Middle frontal gyrus (tissue), 1 donor: ENCODE measurements around the gene NOC4L.
"Not testable (repeated sequence)": the region's sequence is repeated elsewhere in the genome, so short reads cannot be mapped to it uniquely, and the experiment has no call there.

ENCODE experiments used
- DNase-seq: peaks from one replicate; pipeline ENCODE4 v3.0.0-alpha.2; 2015; ENCODE audit warnings: low spot score; ENCODE audit errors: extremely low spot score

NOC4L gene

DNA sequence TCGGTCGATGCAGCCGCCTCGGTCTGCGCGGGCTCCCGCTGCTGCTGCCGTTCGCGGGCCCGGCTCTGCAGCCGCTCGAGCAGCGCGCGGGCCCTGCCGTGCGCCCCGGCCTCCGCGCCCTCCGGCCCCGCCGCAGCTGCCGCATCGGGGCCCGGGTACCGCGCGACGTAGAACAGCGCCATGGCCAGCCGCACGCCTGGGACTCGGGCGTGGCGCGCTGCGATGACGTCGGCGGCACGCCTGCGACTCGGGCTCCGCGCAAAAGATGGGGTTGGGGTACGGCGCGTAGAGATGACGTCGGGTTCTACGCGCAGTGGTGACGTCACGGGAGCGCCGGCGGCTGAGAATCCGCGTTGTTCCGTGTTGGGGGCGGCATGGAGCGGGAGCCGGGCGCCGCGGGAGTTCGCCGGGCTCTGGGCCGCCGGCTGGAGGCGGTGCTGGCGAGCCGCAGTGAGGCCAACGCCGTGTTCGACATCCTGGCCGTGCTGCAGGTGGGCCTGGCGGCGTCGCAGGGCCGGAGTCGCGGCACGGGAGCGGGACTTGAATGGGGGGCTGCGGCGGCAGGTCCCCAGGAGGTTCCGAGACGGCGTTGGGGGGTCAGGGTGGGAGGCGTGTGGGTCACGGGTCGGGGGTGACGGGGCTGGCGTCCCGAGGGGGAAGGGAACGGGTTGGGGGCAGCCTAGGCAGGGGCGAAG is at the start of gene NOC4L, which contains the start of gene DDX51:
NOC4L (plus strand) TSS at position 343 of the 695 bp plus-strand sequence; CDS start at position 375, 32 bp downstream.
DDX51 (minus strand) TSS at position 205 of the 695 bp plus-strand sequence; CDS start at position 182, 23 bp downstream.
- peak; percentile 93 for DNase-seq

DNA sequence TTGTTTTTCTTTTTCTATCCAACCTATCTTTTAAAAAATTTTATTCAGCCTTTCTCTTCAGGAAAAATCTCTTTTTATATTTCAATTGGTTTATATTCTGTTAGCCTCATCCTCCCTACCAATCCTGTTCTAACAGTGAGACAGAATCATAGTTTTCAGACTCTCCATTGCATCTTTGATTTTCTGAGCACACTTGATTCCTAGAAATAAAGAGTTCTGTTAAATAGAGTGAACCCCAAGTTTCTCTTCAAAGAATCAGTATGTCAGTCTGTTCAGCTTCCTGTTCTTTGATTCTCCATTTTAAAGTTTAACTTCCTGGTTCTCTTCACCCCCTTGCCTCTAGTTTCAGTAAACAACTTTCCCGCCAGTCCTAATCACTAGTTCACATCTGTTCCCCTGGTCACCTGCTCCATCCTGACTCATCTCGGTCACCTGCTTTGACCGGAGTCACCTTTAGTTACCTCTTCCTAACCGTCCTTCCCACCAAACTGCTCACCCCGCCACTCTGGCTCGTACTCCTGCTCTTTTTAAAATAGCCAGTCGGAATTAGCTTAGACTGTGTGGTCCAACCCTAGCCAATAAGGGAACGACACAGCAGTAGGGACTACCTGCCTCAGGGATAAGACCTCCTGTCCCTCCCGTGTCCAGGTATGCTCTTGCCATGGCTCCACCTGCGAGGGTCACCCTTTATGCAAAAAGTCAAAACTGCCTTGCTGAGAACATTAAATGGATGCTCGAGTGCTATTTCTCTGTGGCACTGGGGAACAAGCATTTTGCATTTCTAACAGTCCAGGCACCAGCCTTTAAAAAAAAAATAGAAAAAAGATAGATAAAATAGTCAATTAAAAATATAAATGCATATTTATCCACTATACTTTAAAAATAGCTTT is 48.5 kb upstream of the NOC4L start:
- no peak for DNase-seq

DNA sequence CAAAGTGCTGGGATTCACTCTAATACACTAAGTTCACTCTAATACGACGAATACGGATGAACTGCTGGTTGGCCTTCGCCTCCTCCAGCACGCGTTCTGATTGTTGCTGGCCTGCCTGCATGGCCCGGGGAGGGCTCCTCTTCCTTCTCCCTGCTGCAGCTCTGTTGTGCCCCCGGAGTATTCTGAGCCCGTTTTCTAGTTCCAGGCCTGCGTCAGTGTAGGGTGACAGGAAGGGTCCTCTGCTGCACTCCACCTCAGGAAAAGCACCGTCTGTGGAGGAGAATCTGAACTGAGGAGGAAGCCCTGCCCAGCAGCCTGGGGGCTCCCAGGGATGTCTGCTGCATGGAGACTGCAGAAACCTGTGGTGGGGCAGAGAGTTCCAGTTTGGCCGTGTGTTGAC is 44.5 kb upstream of the NOC4L start:
- no peak for DNase-seq

DNA sequence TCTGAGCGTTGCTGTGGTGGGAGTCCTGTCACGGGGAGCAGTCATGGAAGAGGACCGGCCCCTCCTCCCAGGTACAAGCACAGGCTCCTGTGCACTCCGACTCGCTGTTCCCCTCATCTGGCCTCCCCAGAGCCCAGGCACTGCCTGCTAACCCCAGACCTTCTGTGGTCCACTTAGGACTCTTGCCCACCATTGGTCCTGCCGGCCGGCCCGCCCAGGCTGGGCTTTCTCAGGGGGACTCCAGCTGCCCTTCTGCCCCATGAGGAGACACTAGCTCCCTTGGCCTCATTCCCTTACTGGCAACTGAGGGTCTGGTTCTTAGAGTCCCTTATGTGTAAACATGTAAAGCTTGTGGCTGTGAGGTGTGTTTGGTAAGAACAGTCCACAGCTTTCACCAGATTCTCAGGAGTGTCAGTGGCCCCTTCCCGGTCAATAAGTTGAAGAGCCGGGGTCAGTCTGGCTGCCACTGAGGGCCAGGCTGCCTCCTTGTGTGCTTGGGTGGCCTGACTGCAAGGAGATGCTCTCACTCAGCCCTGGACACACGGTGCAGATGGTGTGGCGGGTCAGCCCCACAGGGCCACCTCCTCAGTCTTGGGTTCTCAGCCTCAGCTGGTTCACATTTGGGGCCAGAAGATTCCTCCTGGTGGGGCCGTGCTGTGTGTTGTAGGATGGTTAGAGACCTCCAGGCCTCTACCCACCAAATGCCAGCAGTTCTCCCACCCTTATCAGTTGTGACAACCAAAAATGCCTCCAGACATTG is 43.8 kb upstream of the NOC4L start:
- DNase-seq = no peak

DNA sequence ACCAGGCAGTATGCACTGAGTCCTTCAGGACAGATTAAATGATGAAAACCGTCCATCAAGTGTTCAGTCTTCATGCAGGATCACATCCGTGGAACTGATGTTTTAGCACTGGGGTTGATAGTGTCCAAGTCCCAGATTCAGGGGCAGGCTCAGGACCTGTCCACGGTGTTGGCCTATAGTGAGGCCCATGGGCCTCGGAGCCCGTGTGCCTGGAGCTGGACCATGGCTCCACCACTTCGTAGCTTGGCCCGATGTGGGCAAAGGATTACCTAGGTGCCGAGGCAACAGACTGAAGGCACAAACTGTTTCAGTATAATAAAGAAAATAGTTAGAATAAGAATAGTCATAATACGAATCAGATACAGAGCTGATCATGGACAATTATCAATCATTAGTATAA is 42.0 kb upstream of the NOC4L start:
- no peak for DNase-seq

DNA sequence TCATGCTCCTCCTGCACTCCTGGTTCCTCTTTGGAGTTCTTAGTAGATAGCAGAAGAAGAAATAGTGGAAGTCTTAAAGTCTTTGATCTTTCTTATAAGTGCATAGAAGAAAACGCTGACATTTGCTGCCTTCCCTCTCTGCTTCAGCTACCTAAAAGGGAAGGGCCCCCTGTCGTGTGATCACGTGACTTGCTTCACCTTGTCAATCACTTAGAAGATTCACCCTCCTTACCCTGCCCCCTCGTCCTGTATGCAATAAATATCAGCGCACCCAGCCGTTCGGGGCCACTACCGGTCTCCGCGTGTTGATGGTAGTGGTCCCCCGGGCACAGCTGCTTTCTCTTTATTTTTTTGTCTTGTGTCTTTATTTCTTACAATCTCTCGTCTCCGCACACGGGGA is 41.2 kb upstream of the NOC4L start:
- not testable (repeated sequence) for DNase-seq

DNA sequence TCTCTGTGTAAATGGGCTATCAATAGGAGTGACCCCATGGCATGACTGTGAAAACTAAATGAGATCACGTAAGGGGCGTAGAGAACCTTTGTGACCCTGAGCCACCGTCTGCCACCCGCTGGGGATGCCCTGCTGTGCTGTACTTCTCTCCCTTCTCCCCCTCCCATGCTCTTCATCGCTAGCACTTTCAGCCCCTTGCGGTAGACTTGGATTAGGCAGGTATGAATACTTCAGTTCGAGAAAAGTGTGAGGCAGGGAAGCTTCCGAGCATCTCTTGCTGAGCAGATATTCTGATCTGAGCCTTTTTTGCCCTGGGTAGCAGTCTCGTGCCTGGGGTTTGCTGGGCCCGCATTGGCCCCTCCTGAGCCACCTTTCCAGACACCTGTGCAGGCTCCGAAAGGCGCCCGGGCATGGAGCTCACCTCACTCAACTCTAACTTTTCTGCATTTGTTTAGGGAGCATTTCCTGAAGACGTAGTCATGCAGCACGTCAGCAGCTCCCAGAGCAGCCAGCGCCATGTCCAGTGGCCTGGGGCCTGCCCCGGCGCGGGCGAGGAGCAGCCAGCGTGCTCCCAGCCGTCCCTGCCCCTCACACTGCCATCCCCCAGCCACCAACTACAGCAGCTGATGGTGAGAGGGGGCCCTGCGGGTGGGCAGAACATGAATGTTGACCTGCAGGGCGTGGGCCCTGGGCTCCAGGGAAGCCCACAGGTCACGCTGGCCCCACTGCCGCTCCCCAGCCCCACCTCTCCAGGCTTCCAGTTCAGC is 40.5 kb upstream of the NOC4L start:
- no peak for DNase-seq

DNA sequence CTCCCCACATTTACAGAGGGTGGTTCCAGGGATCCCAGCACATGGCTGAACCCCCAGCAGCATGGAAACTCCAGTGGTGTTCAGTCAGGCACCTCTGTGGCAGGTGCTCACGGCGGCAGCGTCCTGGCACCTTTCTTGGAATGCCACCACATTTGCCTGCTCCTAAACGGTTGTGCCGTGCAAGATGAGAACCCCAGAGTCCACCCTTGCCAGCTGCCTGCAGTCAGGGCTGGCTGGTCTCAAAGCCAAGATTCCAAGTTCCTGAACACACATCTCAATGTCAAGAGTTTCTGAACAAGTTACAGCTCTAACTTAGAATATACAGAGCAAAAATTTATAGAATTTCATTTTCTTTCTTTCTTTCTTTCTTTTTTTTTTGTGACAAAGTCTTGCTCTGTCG is 38.8 kb upstream of the NOC4L start:
- DNase-seq = no peak

DNA sequence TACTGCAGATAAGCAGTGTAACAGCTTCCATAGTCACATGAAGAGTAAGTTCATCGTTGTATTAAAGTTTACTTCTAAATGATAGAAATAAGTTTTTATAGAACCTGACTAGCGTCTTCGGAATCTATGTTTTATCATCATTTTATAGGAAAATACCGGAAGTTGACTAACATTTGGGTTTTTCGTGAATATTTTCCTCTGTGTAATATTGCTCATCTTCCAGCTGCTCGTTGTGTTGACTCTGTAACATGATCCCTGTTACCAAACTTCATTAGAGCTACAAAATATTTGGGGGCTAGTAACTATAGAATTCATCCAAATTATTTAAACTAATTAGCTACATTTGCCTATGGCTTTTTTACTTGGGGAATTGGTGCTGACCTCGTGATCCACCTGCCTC is 37.3 kb upstream of the NOC4L start:
- DNase-seq = no peak

DNA sequence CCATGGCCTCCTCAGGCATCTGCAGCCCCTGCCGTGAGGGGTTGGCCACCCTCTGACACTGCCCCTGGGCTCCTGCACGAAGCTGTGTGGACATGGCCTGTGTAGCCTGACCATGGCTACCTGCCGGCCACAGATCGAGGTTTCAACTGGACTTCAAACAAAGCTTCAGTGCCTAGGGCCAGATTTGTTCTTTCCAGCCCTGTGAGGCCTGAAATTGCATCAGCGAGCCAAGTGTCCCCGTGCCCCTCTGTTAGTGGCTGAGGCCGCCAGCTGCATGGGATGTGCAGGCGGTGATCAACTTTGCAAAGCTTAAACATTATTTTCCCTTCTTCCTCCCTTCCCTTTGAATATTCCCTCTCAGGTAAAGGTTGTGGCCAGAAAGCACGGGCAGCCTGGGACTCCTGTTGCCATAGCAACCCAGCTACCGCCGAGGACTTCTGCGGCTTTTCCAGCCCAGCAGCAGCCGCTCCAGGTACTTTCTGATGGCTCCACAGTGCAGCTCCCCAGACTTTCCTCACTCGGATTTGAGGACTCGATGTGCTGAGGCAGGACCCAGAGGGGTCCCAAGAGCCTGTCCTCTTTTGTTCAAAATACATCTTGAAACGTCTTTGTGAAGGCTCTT is 35.9 kb upstream of the NOC4L start:
- no peak for DNase-seq

DNA sequence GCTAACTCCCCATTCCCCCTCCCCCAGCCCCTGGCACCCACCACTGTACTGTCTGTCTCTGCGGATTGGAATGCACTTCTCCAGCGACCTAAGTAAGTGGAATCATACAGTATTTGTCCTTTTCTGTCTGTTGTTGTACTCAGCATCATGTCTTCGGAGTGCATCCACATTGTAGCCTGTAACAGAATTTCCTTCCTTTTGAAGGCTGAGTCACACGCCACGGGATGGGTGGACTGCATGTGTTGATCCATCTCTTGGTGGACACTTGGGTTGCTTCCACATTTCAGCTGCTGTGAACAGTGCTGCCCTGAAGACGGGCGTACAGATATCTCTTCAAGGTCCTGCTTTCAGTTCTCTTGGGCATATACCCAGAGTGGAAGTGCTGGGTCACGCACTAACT is 34.5 kb upstream of the NOC4L start:
- DNase-seq = no peak

DNA sequence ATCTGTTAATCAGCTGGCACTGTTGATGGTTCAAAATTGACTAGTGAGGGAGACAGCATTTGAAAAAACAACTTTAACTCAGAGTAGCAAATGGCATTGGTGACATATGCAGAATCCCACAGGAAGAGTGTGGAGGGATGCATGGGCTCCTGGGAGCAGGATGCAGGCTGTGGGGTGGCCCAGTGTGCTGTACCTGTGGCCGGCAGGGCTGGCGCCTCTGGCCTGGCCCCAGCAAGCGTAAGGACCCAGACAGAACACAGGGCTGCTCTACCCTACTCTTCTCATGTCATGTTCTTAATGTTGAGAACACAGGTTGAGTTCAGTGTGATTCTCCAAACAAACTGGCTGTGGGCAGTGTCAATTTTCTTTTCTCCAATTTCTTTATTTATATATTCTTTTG is 33.6 kb upstream of the NOC4L start:
- no peak for DNase-seq

DNA sequence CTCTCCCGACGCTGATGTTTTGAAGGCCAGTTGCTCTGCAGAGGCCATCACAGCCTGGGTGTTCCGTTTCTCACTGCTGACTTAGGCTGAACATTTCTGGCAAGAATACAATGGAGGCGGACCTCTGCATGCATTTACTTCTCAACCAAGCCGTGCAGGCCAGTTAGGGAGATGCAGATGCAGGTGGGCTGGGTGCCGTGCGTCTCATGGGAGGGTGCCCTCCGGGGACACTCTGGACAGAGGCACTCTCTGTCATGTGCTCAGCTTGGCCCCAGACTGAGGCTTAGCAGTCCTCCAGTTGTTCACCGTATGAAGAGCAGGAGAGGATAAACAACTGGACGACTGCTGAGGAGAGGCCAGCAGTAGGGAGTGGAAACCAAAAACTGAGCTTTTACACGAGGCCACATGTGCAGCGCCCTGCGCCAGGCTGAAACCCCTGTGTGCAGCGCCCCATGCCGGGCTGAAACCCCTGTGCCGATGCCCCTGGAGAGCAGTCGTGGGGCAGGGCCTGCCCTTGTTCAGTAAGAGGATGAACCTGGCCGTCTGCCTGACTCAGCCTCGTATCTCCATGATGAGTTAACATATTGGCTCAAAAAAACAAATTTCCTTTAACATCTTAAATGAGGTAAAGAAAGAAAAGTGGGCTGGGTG is 32.5 kb upstream of the NOC4L start:
- no peak for DNase-seq

DNA sequence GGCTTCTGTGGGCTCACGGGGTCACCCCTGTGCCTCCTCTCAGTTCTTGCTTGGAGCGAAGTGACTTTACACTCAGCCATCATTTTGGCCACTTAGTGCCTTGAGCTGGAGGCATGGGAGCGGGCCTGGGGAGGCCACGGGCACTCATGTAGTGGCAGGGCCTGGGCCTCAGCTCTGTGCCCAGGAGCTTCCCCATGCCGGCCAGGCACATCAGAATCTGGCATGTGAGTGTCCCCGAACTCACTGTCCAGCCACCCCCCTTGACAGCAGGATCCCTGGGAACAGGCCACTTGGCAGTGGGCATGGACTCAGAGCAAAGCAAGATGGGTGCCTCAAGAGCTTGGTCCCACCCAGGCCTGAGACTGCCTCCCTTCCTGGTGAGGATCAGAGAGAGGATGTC is 29.6 kb upstream of the NOC4L start:
- no peak for DNase-seq

DNA sequence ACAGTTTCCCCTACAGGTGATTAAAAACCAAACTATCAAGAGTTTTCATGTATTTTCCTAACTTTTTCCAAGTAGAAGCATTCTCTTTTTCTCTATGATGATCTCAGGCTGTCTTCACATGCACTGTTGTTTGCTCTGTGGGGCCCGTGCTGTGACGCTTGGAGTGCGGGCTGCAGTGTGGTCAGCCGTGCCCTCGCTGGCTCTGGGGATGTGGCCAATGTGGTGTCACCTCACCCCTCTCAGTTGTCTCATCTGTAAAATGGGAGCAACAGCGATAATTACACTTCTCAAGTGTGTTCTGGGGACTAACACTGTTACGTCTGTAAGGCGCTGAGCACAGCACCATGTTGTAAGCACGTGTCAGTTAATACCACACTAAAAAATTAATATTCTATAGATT is 28.8 kb upstream of the NOC4L start:
- DNase-seq = no peak

DNA sequence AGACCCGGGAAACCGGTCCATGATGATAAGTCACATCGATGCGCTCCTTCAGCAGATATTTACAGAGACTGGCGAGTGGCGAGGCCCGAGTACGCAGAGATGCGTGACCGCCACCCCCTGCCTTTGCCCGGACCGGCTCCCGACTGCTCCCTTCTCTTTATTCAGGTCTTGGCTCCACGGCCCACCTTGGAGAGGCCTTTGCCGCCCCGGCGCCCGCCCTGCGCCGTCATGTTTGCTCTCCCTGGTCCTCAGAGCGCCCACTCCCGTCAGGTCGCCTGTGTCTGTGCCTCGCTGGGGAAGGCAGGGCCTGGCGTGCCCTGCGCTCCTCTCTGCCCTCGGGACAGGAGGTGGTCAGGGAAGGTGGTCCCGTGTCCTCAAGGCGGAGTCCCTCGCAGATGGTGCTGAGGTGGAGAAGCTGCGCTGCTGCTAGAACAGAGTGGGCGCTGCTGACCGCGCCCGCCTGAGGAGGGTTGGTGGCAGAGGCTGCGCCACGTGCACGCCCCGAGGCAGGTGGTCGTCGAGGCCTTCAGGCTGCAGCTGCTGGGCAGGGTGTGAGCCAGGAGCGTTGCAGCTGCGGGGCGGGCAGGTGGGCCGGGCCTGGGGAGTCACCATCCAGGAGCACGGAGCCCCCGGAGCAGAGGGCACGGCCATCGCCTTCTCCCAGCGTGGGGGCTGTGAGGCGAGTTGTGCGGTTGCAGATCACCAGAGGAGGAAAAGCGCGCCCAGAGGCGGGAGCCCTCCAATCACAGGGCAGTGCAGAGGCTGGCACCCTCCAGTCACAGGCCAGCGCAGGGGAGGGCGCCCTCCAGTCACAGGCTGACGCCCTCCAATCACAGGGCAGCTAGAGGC is 27.3 kb upstream of the NOC4L start:
- no peak for DNase-seq

DNA sequence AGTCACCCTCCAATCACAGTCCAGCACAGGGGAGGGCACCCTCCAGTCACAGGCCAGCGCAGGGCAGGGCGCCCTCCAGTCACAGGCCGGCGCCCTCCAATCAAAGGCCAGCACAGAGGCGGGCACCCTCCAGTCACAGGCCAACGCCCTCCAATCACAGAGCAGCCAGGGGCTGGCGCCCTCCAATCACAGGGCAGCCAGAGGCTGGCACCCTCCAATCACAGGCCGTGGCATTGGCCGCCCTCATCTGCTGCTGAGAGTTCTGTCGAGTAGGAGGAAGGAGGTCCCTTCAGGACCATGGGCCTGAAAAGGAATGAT is 26.7 kb upstream of the NOC4L start:
- no peak for DNase-seq

DNA sequence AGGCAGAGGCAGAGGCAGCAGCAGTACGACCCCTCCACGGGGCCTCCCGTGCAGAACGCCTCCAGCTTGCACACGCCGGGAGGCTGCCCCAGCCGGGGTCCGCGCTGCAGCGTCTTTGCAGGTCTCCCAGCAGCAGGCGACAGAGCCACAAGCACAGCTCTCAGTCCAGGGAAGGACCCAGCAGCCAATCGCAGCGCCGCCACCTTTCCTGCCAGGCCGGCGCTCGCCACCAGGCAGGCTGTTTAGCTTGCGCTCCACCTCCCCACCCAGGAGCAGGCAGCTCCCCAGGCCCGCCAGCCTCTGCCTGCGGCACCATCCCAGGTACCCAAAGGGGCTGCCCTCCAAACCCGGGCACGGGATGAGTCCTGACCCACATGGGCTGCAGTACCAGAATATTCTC is 25.4 kb upstream of the NOC4L start:
- no peak for DNase-seq

DNA sequence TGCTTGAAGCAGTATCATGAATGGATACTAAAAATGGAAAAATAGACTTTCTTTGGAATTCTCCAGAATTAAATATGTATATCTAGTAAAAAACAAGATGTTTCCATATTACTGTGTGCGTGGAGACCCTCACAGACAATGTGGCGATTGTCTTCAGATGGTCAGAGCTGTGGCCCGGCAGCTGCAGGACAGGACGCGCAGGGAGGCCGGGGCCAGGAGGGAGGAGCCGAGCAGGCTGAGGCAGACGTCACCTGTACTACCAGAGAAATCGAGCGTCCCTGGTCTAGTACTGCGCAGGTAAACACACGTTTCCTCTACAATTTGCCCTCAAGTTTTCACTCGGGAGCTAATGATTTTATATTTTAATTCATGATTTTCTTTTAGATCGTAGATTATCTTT is 23.0 kb upstream of the NOC4L start:
- no peak for DNase-seq
